HCT116 (cell line): ENCODE data around the gene A2M.

Experiments
- CBX3 ChIP-seq: IDR thresholded peaks from 2 replicates; pipeline ENCODE4 v1.6.1; 2012; ENCODE audit warnings: low read depth
- CTCF ChIP-seq, 3 experiments: fragments of 200-600 bp in 1 of 3; sonication (generic) in 1 of 3; IDR thresholded peaks in 2 of 3; conservative IDR thresholded peaks in 1 of 3; 2 replicates each; pipeline ENCODE4 v1.5.1; 2012 to 2017; ENCODE audit warnings: low read depth in 2 of 3, low read length in 2 of 3, antibody characterized with exemption in 1 of 3, borderline replicate concordance in 1 of 3, control low read depth in 1 of 3, mild to moderate bottlenecking in 1 of 3, mixed read lengths in 1 of 3, mixed run types in 1 of 3, moderate library complexity in 1 of 3; ENCODE audit not compliant: insufficient read depth in 1 of 3
- ELF1 ChIP-seq: IDR thresholded peaks from 2 replicates; pipeline ENCODE4 v1.6.1; 2012; ENCODE audit warnings: low read depth, borderline replicate concordance
- POLR2A ChIP-seq: IDR thresholded peaks from 2 replicates; pipeline ENCODE4 v1.7.0; 2011; ENCODE audit warnings: borderline replicate concordance; ENCODE audit not compliant: insufficient read depth, insufficient read length; ENCODE audit errors: extremely low read depth
- POLR2AphosphoS5 ChIP-seq: IDR thresholded peaks from 2 replicates; pipeline ENCODE4 v1.6.1; 2011; ENCODE audit warnings: mild to moderate bottlenecking, low read depth, low read length, moderate library complexity
- RAD21 ChIP-seq: IDR thresholded peaks from 2 replicates; pipeline ENCODE4 v1.6.1; 2012; ENCODE audit warnings: low read depth, mild to moderate bottlenecking

DNA sequence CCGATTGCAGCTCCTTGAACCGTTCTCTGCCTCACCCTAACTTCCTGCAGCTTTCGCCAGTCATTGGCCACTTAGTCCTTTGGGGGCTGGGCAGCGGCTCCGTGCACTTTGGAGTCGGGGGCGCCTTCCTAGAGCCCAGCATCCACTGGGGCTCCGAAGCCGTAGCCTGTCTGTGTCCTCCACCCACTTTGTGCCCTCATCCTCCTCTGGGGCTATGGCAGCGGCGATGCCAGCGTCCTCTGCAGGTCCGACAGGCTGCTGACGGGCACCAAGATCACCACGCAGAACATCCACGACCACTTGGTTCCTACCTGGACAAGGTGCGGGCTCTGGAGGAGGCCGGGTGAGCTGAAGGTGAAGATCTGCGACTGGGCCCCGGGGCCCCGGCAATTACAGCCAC lies 11.8 kb upstream of the A2M start:
- TF ChIP-seq CTCF (IDR thresholded peaks at IDR 0.05 in 2 of 3, conservative IDR thresholded peaks at IDR 0.05 in 1 of 3; ENCODE audit: borderline replicate concordance in 1 of 3, insufficient read depth in 1 of 3, low read depth in 2 of 3, low read length in 2 of 3), result no peak
- no peak for TF ChIP-seq POLR2A
- no peak for TF ChIP-seq POLR2AphosphoS5
- TF ChIP-seq ELF1, result no peak
- TF ChIP-seq RAD21, result no peak
- no peak for TF ChIP-seq CBX3
